Esophagus muscularis mucosa (tissue), 4 donors: ENCODE data around the gene ADCY7. TPM values are rescaled to one million over a fixed set of nuclear protein-coding genes. Genes with fewer than 3 reads are reported as not detected.
A peak's percentile ranks its signal among the peaks of the same experiment; 100 is the strongest.

ENCODE experiments used
- DNase-seq: peaks from one replicate; pipeline ENCODE4 v3.0.0-alpha.2; 2017; ENCODE audit errors: extremely low spot score
- H3K27ac ChIP-seq, 4 donors: fragments of 200-600 bp; sonication (generic); replicated peaks in 1 of 4; 1 replicate in 3 of 4; 2 replicates in 1 of 4; pipeline ENCODE4 v1.5.1; 2016 to 2019; ENCODE audit warnings: mild to moderate bottlenecking in 1 of 4
- H3K27me3 ChIP-seq, 4 donors: fragments of 200-600 bp; sonication (generic); one replicate each; pipeline versions ENCODE4 v1.5.1 to v1.6.0; 2016 to 2019
- H3K36me3 ChIP-seq, 4 donors: fragments of 200-600 bp; sonication (generic); one replicate each; pipeline ENCODE4 v1.5.1; 2016 to 2019
- H3K4me1 ChIP-seq, 4 donors: fragments of 200-600 bp; sonication (generic); one replicate each; pipeline ENCODE4 v1.5.1; 2016 to 2019
- H3K4me3 ChIP-seq, 4 donors: fragments of 200-600 bp; sonication (generic); 1 replicate in 2 of 4; 2 replicates in 2 of 4; pipeline ENCODE4 v1.5.1; 2016 to 2019; ENCODE audit warnings: mild to moderate bottlenecking in 4 of 4, moderate library complexity in 1 of 4
- H3K9me3 ChIP-seq, 4 donors: fragments of 200-600 bp; sonication (generic); 1 replicate in 3 of 4; 2 replicates in 1 of 4; pipeline ENCODE4 v1.5.1; 2016 to 2019
- EP300 ChIP-seq: sonication (generic); formaldehyde crosslinking; IDR thresholded peaks from one replicate; pipeline ENCODE4 v1.6.1; 2017; ENCODE audit warnings: antibody characterized with exemption
- POLR2A ChIP-seq: fragments of 450-650 bp; IDR thresholded peaks from one replicate; pipeline ENCODE4 v1.6.1; 2017; ENCODE audit warnings: antibody characterized with exemption, moderate library complexity, mild to moderate bottlenecking, low read depth
- POLR2AphosphoS5 ChIP-seq, 2 donors: sonication (generic); formaldehyde crosslinking; IDR thresholded peaks; one replicate each; pipeline ENCODE4 v1.6.1; 2017; ENCODE audit warnings: antibody characterized with exemption in 2 of 2
- WGBS: methylation state at CpG from one replicate; pipeline ENCODE4 v1.1.5; 2018; 5-methylcytosine and 5-hydroxymethylcytosine counted together
- intact Hi-C: fragments of 100-400 bp; cut with DNase I; formaldehyde crosslinking; loops from one replicate; pipeline ENCODE4 v1.15.1; 2023
- total RNA-seq, 4 donors: library from RNA; depleted of rRNA; stranded (reverse); fragments of >200 nt; gene quantifications; one replicate each; pipeline versions ENCODE4 v1.1.0 to v1.2.1, GENCODE V29; 2016
- TF ChIP-seq, protein P1 (sequence below), 3 experiments: fragments of 200-600 bp in 2 of 3; fragments of 450-650 bp in 1 of 3; sonication (generic) in 2 of 3; IDR thresholded peaks; one replicate each; pipeline ENCODE4 v1.5.1; 2017 to 2019; ENCODE audit warnings: antibody characterized with exemption in 3 of 3, mild to moderate bottlenecking in 2 of 3, moderate library complexity in 1 of 3

ADCY7 gene
- total RNA-seq, 4 donors from 2014 or later: 12.3 to 17.4 (median 15.6) TPM

DNA sequence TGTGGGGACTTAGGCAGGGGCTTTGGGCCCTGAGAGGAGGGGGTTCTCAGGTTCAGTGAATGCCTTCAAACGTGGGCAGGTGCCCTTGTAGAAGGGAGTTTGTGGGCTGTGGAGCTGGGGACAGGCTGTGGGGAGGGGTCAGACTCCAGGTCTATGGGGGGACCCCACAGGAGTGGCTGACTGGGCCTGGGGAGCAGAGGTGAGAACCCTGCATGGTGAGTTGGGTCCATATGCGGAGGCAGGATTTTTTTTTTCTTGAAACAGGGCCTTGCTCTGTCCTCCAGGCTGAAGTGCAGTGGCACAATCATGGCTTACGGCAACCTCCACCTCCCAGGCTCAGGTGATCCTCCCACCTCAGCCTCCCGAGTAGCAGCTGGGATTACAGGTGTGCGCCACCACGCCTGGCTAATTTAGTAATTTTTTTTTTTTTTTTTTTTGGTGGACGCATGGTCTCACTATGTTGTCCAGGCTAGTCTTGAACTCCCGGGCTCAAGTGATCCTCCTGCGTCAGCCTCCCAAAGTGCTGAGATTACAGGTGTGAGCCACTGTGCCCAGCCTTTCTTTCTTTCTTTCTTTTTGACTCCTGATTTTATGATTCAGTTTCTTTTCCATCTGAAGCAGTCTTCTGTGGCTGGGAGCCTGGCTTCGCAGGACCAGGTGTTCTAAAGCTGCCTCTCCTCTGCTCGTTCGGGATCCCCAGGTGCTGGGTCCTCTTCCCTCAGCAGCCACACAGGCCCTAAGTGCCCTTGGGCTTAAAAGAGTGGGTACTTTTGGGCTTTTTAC lies 19.0 kb upstream of the ADCY7 start:
- H3K27me3 ChIP-seq: peaks cover 0 to 12% (median 0%) of the 10 kb centered on the region in 4 donors
- H3K27ac ChIP-seq: peak overlapping the region in 1 of 4 donors; percentile 64
- TF ChIP-seq, protein P1, sequence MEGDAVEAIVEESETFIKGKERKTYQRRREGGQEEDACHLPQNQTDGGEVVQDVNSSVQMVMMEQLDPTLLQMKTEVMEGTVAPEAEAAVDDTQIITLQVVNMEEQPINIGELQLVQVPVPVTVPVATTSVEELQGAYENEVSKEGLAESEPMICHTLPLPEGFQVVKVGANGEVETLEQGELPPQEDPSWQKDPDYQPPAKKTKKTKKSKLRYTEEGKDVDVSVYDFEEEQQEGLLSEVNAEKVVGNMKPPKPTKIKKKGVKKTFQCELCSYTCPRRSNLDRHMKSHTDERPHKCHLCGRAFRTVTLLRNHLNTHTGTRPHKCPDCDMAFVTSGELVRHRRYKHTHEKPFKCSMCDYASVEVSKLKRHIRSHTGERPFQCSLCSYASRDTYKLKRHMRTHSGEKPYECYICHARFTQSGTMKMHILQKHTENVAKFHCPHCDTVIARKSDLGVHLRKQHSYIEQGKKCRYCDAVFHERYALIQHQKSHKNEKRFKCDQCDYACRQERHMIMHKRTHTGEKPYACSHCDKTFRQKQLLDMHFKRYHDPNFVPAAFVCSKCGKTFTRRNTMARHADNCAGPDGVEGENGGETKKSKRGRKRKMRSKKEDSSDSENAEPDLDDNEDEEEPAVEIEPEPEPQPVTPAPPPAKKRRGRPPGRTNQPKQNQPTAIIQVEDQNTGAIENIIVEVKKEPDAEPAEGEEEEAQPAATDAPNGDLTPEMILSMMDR (IDR thresholded peaks at IDR 0.05): no peak
- no peak for TF ChIP-seq POLR2A
- no peak for TF ChIP-seq EP300
- no peak for TF ChIP-seq POLR2AphosphoS5 (IDR thresholded peaks at IDR 0.05)
- H3K36me3 ChIP-seq: no peaks in the 10 kb centered on the region
- peak overlapping the region in 2 of 4 donors; percentile 68 to 69 for H3K4me3 ChIP-seq
- peaks cover 4 to 38% (median 33%) of the 10 kb centered on the region in 4 donors for H3K4me1 ChIP-seq
- 96% methylated on average over 11 of the region's 12 CpGs for WGBS
- H3K9me3 ChIP-seq: no peaks in the 10 kb centered on the region
- DNase-seq: no peak
- intact Hi-C loops: loop anchor here (5.0 to 10.0 kb wide), 2 partner anchors 120 to 417 kb away; partner anchors contain the start of gene BRD7

DNA sequence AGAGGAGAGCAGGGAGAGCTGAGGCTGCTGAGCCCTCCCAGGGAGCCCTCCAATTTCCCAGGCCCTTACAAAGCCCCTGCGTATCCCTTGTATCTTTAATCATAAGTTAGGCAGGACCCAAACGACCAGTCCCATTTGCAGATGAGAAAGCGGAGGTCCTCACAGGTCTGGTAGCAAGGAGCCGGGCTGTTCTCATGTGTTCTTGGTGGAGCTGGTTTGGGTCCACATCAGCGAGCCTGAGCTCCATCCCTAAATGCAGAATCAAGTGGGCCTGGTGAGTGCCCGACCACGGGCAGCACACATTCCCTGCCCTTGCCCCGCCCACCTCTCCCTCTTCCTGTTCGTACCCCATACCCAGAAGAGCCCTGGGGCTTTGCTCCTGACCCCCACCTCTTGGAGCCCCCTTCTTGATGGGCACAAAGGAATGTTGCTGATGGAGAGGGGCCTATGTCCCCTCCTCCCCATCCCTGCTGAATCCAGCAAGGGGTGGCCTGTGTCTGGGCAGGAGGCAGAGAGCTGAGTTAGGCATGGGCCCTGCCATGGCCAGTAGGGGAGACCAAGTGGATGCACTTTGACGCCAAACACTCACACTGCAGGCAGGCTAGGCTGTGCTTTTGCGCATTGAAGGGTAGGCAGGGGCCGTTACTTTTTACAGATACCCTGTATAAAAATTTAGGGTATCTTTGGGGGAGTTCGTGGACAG lies 18.3 kb upstream of the ADCY7 start:
- WGBS: 91% methylated on average over 13 of the region's 13 CpGs
- intact Hi-C loops: loop anchor here (5.0 to 10.0 kb wide), 2 partner anchors 119 to 417 kb away; partner anchors contain the start of gene BRD7
- no peak for DNase-seq
- Histone ChIP-seq H3K9me3 (no peaks in the 10 kb centered on the region), H3K4me3 (no peak overlapping the region), H3K36me3 (no peaks in the 10 kb centered on the region), H3K4me1 (peaks cover 4 to 38% (median 34%) of the 10 kb centered on the region in 4 donors), H3K27me3 (peaks cover 0 to 10% (median 0%) of the 10 kb centered on the region in 4 donors), H3K27ac (no peak overlapping the region)
- TF ChIP-seq POLR2A: no peak
- TF ChIP-seq, protein P1 (IDR thresholded peaks at IDR 0.05): no peak
- TF ChIP-seq POLR2AphosphoS5 (IDR thresholded peaks at IDR 0.05): no peak
- no peak for TF ChIP-seq EP300

DNA sequence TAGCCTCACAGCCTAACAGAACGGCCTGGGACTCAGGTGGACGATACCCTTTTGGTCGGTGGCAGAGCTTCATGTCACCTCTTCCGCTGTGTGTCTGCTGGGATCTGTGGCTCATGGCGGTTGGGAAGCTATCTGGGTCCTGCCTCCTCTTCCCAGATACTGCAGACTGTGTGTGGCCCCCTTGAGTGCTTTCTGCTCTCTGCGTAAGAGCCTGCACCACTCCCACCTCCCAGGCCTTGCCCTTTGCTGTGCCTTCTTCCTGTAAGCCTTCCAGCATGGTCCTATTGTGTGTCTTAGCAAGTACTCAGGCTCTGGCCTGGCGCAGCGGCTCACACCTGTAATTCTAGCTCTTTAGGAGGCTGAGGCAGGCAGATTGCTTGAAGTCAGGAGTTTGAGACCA lies 17.5 kb upstream of the ADCY7 start:
- Histone ChIP-seq H3K27me3 (peaks cover 0 to 8% (median 0%) of the 10 kb centered on the region in 4 donors), H3K27ac (no peak overlapping the region), H3K9me3 (no peaks in the 10 kb centered on the region), H3K4me1 (peaks cover 4 to 38% (median 34%) of the 10 kb centered on the region in 4 donors), H3K36me3 (no peaks in the 10 kb centered on the region), H3K4me3 (no peak overlapping the region)
- no peak for DNase-seq
- WGBS: 93% methylated on average over 2 of the region's 8 CpGs
- intact Hi-C loops: loop anchor here (5.0 to 10.0 kb wide), 2 partner anchors 118 to 416 kb away; partner anchors contain the start of gene BRD7
- TF ChIP-seq EP300: no peak

DNA sequence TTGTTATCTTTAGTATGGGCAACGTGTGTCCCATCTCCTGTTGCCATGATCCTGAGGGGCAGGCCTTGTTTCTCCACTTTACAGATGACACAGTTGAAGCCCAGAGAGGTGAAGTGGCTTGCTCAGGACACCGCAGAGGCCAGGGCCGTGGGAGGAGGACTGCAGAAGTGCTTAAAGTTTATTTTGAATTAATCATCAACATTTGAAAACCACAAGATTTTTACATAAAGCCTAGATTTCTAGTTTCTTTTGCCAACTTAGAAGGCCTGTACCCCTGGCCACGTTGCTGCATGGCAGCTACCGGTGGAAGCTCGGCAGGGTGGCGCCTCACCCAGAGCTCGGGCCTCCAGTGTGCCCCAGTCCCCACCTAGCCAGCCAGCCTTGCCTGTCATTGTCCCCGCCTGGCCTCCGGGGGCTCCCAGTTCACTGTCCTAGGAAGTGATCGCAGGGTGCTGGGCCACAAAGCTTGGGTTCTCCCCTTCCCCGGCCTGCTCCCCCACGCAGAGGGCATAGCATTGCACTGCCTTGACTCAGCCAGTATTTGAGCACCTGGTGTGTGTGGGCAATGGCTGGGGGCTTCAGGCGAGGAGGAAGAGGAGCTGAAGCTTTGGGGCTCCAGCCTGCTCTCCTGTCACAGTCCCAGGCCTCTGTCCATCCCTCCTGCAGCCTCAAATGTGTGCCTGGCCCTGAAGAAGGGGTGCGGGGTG lies 14.8 kb upstream of the ADCY7 start:
- intact Hi-C loops: no loop called here

DNA sequence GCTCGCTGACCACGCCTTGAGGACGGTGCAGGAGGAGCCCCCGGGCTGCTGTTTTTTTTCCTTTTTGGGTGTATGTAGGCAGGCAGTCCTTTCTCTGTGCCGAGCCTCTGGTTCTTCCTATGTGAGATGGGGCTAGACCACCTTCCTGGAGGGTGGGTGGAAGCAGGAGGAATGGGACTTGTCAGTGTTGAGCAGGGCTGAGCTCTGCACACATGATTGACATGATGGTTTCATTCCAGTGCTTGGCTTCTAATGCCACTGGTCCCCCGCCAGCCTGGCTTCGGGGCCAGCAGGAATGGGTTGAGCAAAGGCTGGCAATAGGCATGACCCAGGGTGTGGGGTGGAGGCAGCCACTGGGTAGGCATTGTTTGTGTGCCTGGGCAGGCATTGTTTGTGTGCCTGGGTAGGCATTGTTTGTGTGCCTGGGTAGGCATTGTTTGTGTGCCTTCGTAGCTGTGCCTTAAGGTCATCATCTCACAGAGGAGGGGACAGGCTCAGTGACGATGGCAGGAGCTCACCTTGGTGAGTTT lies 14.2 kb upstream of the ADCY7 start:
- no peak for DNase-seq
- Histone ChIP-seq H3K4me1 (peaks cover 0 to 13% (median 10%) of the 10 kb centered on the region in 4 donors), H3K9me3 (no peaks in the 10 kb centered on the region), H3K4me3 (no peak overlapping the region), H3K27ac (no peak overlapping the region), H3K27me3 (no peaks in the 10 kb centered on the region), H3K36me3 (no peaks in the 10 kb centered on the region)
- TF ChIP-seq, protein P1 (IDR thresholded peaks at IDR 0.05): no peak
- TF ChIP-seq EP300 (no peak), POLR2A (no peak), POLR2AphosphoS5 (IDR thresholded peaks at IDR 0.05) (no peak)
- WGBS: 89% methylated on average over 9 of the region's 9 CpGs
- intact Hi-C loops: no loop called here

More for the DNA sequence above, 14.8 kb upstream of the ADCY7 start:
- no peak for TF ChIP-seq POLR2A
- DNase-seq: no peak
- peaks cover 2 to 19% (median 15%) of the 10 kb centered on the region in 4 donors for H3K4me1 ChIP-seq
- H3K4me3 ChIP-seq: no peak overlapping the region
- H3K27ac ChIP-seq: no peak overlapping the region
- 63% methylated on average over 4 of the region's 15 CpGs for WGBS
- H3K36me3 ChIP-seq: no peaks in the 10 kb centered on the region
- no peaks in the 10 kb centered on the region for H3K9me3 ChIP-seq
- no peaks in the 10 kb centered on the region for H3K27me3 ChIP-seq
